HepG2 (cell line): ENCODE results near the gene B3GNT2. TPM values are rescaled to one million over a fixed set of nuclear protein-coding genes. Genes with fewer than 3 reads are reported as not detected.
A peak's percentile ranks its signal among the peaks of the same experiment; 100 is the strongest.

ENCODE experiments used
- ARID4A ChIP-seq: sonication (generic); formaldehyde crosslinking; IDR thresholded peaks from 2 replicates; pipeline ENCODE4 v1.5.0; 2020; ENCODE audit warnings: mild to moderate bottlenecking, missing genetic modification reagents, borderline replicate concordance
- CREM ChIP-seq, 2 experiments: sonication (generic) in 1 of 2; formaldehyde crosslinking in 1 of 2; IDR thresholded peaks; 2 replicates each; pipeline versions ENCODE4 v1.4.0 to v1.6.1; 2016 to 2020; ENCODE audit warnings: antibody characterized with exemption in 1 of 2, mild to moderate bottlenecking in 1 of 2, missing genetic modification reagents in 1 of 2
- EHMT2 ChIP-seq: fragments of 200-600 bp; sonication (generic); IDR thresholded peaks from 2 replicates; pipeline ENCODE4 v1.7.0; 2017; ENCODE audit warnings: antibody characterized with exemption, low read depth, low read length, borderline replicate concordance
- GABPA ChIP-seq, 2 experiments: IDR thresholded peaks; 2 replicates each; pipeline ENCODE4 v1.6.1; 2011 to 2016; ENCODE audit warnings: low read depth in 2 of 2, low read length in 1 of 2, missing biosample characterization in 1 of 2, missing genetic modification characterization in 1 of 2
- HOMEZ ChIP-seq: IDR thresholded peaks from 2 replicates; pipeline ENCODE4 v1.6.1; 2016; ENCODE audit warnings: low read depth
- KIAA2018 ChIP-seq: sonication (generic); formaldehyde crosslinking; IDR thresholded peaks from 2 replicates; pipeline ENCODE4 v1.5.0; 2020; ENCODE audit warnings: mild to moderate bottlenecking, missing genetic modification reagents, borderline replicate concordance
- PHF5A ChIP-seq: IDR thresholded peaks from one replicate; pipeline ENCODE4 v1.6.1; 2018; ENCODE audit warnings: low read depth, missing genetic modification reagents; ENCODE audit not compliant: unreplicated experiment
- RBM39 ChIP-seq: fragments of 200-400 bp; formaldehyde crosslinking; IDR thresholded peaks from one replicate; pipeline ENCODE4 v1.6.1; 2018; ENCODE audit warnings: antibody characterized with exemption, mild to moderate bottlenecking, low read depth, low read length; ENCODE audit not compliant: poor library complexity, severe bottlenecking
- SALL1 ChIP-seq: sonication (generic); formaldehyde crosslinking; IDR thresholded peaks from 2 replicates; pipeline ENCODE4 v1.8.0; 2022; ENCODE audit warnings: mild to moderate bottlenecking, missing genetic modification reagents
- ZFX ChIP-seq: sonication (generic); formaldehyde crosslinking; IDR thresholded peaks from 2 replicates; pipeline ENCODE4 v1.4.0; 2020; ENCODE audit warnings: mild to moderate bottlenecking, low read depth, missing genetic modification reagents, moderate library complexity
- ZMYM4 ChIP-seq: sonication (generic); formaldehyde crosslinking; IDR thresholded peaks from 2 replicates; pipeline ENCODE4 v1.8.1; 2023; ENCODE audit warnings: mild to moderate bottlenecking, missing genetic modification reagents
- ZNF205 ChIP-seq: IDR thresholded peaks from 2 replicates; pipeline ENCODE4 v1.6.1; 2018; ENCODE audit warnings: missing biosample characterization, missing genetic modification reagents
- ZNF382 ChIP-seq: sonication (generic); formaldehyde crosslinking; IDR thresholded peaks from 2 replicates; pipeline ENCODE4 v1.5.0; 2020; ENCODE audit warnings: missing genetic modification reagents, mild to moderate bottlenecking, borderline replicate concordance
- ZSCAN22 ChIP-seq: sonication (generic); formaldehyde crosslinking; IDR thresholded peaks from 2 replicates; pipeline ENCODE4 v1.4.0; 2020; ENCODE audit warnings: mild to moderate bottlenecking, missing genetic modification reagents
- polyA plus RNA-seq, 8 experiments: library from polyadenylated mRNA; depleted of rRNA in 3 of 8; stranded (reverse) in 7 of 8; unstranded in 1 of 8; fragments of >200 nt; fragmentation: Illumina TruSeq in 4 of 8; extraction: Trizol in 4 of 8; gene quantifications; 2 replicates each; pipeline versions ENCODE4 v1.2.1 to v1.2.3, GENCODE V29; 2011 to 2016; ENCODE audit warnings: low read depth in 4 of 8, missing spikeins in 1 of 8, mixed read lengths in 1 of 8; ENCODE audit not compliant: insufficient read depth in 1 of 8
- total RNA-seq, 5 experiments: library from RNA; depleted of rRNA; stranded (reverse); fragments of >200 nt; fragmentation: Illumina TruSeq; extraction: Trizol; gene quantifications; 2 replicates each; pipeline ENCODE4 v1.2.3, GENCODE V29; 2016; ENCODE audit warnings: low read depth in 1 of 5

The B3GNT2 gene
- total and polyA plus RNA-seq, 2 of the 13 experiments (the other 11 are each of a cell fraction or from before 2014, with no cell fraction given) = 26.3 to 28.5 TPM

GRCh38 chr2:62224976-62225375 is 29.1 kb downstream of the B3GNT2 start (continued):
- TF ChIP-seq ZNF382 = no peak
- no peak for TF ChIP-seq KIAA2018 (CRISPR knock-in tag)
- TF ChIP-seq RBM39 = no peak
- peak; percentile 51; the same call in 1 of the 2 replicates for TF ChIP-seq HOMEZ
- TF ChIP-seq ZSCAN22 (CRISPR knock-in tag) = no peak
- TF ChIP-seq EHMT2 = peak; percentile 83; the same call in 1 of the 2 replicates
- TF ChIP-seq SALL1 (CRISPR knock-in tag) = peak; percentile 65; the same call in 1 of the 2 replicates
- TF ChIP-seq GABPA (IDR thresholded peaks at IDR 0.05; ENCODE audit: low read depth, low read length) = no peak
- peak; percentile 28; the same call in 1 of the 2 replicates for TF ChIP-seq GABPA (CRISPR knock-in tag; IDR thresholded peaks at IDR 0.05; ENCODE audit: low read depth)
- TF ChIP-seq ZMYM4 = peak; percentile 92
- peak; percentile 73; the same call in 1 of the 2 replicates for TF ChIP-seq CREM (IDR thresholded peaks at IDR 0.05)
- no peak for TF ChIP-seq CREM (CRISPR knock-in tag; IDR thresholded peaks at IDR 0.05)
- TF ChIP-seq ARID4A (CRISPR knock-in tag) = peak; percentile 27; the same call in 1 of the 2 replicates
- peak; percentile 79 for TF ChIP-seq PHF5A (CRISPR knock-in tag)
- TF ChIP-seq ZNF205 = 0 out of 2 replicates have a peak, but pooled peaks have one; percentile 40
- peak; percentile 65; the same call in 1 of the 2 replicates for TF ChIP-seq ZFX (CRISPR knock-in tag)
